SK-N-SH (cell line): ENCODE results near the gene CDH11. TPM values are rescaled to one million over a fixed set of nuclear protein-coding genes. Genes with fewer than 3 reads are reported as not detected.

ENCODE experiments used
- CTCF ChIA-PET: fragments of 300-600, 350-600 bp; formaldehyde crosslinking; extraction: SDS; loops from one replicate; lab custom pipeline; 2021; lab: Yijun Ruan, JAX
- POLR2A ChIA-PET: fragments of 350-600 bp; sonication (Branson Sonifier 250); formaldehyde crosslinking; extraction: SDS; loops from one replicate; lab custom pipeline; 2020; ENCODE audit warnings: antibody characterized with exemption, inconsistent platforms; lab: Yijun Ruan, JAX
- DNase-seq: peaks from one replicate; pipeline ENCODE4 v3.0.0; 2012
- H2AFZ ChIP-seq: fragments of 200-600 bp; sonication (generic); 2 replicates; pipeline ENCODE4 v1.8.1; 2016; ENCODE audit warnings: antibody characterized with exemption, mild to moderate bottlenecking, low read depth
- H3F3A ChIP-seq: fragments of 200-600 bp; sonication (generic); replicated peaks from 2 replicates; pipeline ENCODE3; 2016; ENCODE audit warnings: antibody characterized with exemption, mild to moderate bottlenecking; ENCODE audit not compliant: insufficient read depth
- H3K27ac ChIP-seq, 2 experiments: fragments of 200-500 bp in 1 of 2; fragments of 200-600 bp in 1 of 2; sonication (Bioruptor generic) in 1 of 2; sonication (generic), shearing (Covaris generic) in 1 of 2; 2 replicates each; pipeline versions ENCODE4 v1.5.1 to v1.6.1; 2014 to 2016; ENCODE audit warnings: low read depth in 2 of 2, inconsistent platforms in 1 of 2, low read length in 1 of 2, mild to moderate bottlenecking in 1 of 2, mixed read lengths in 1 of 2
- H3K27me3 ChIP-seq: fragments of 200-600 bp; sonication (generic), shearing (Covaris generic); 2 replicates; pipeline ENCODE4 v1.6.1; 2016; ENCODE audit warnings: mixed run types; ENCODE audit not compliant: insufficient read depth
- H3K36me3 ChIP-seq, 2 experiments: fragments of 200-500 bp in 1 of 2; fragments of 200-600 bp in 1 of 2; sonication (Bioruptor generic) in 1 of 2; sonication (generic) in 1 of 2; replicated peaks in 1 of 2; 2 replicates each; pipeline versions ENCODE3 to v1.5.1; 2014 to 2016; ENCODE audit warnings: low read length in 1 of 2, mild to moderate bottlenecking in 1 of 2; ENCODE audit not compliant: insufficient read depth in 2 of 2, control insufficient read depth in 1 of 2
- H3K4me1 ChIP-seq, 2 experiments: fragments of 200-500 bp in 1 of 2; fragments of 200-600 bp in 1 of 2; sonication (Bioruptor generic) in 1 of 2; sonication (generic), shearing (Covaris generic) in 1 of 2; 2 replicates each; pipeline versions ENCODE4 v1.5.1 to v1.6.1; 2014 to 2016; ENCODE audit warnings: low read depth in 1 of 2, low read length in 1 of 2, mixed run types in 1 of 2; ENCODE audit not compliant: insufficient read depth in 2 of 2, control insufficient read depth in 1 of 2
- H3K4me2 ChIP-seq: fragments of 200-600 bp; sonication (generic), shearing (Covaris generic); 2 replicates; pipeline ENCODE4 v1.6.1; 2017; ENCODE audit warnings: mixed run types
- H3K4me3 ChIP-seq, 2 experiments: fragments of 200-500 bp in 1 of 2; fragments of 200-600 bp in 1 of 2; sonication (Bioruptor generic) in 1 of 2; sonication (generic), shearing (Covaris generic) in 1 of 2; 2 replicates each; pipeline versions ENCODE4 v1.5.1 to v1.8.1; 2014 to 2016; ENCODE audit warnings: low read depth in 2 of 2, inconsistent platforms in 1 of 2, low read length in 1 of 2, mild to moderate bottlenecking in 1 of 2, mixed read lengths in 1 of 2, moderate library complexity in 1 of 2
- H3K79me2 ChIP-seq: fragments of 200-600 bp; sonication (generic); 2 replicates; pipeline ENCODE4 v1.8.1; 2017; ENCODE audit warnings: mild to moderate bottlenecking; ENCODE audit not compliant: insufficient read depth
- H3K9ac ChIP-seq: fragments of 200-600 bp; sonication (generic); 2 replicates; pipeline ENCODE4 v1.6.1; 2017; ENCODE audit warnings: mixed run types
- H3K9me2 ChIP-seq: fragments of 200-600 bp; sonication (generic); 2 replicates; pipeline ENCODE4 v1.6.1; 2017; ENCODE audit warnings: mixed run types
- H3K9me3 ChIP-seq: fragments of 200-600 bp; sonication (generic); 2 replicates; pipeline ENCODE4 v1.6.1; 2017; ENCODE audit warnings: mixed run types, mild to moderate bottlenecking, moderate library complexity
- H4K20me1 ChIP-seq: fragments of 200-600 bp; sonication (generic); 2 replicates; pipeline ENCODE4 v1.6.1; 2017; ENCODE audit warnings: mild to moderate bottlenecking, mixed run types; ENCODE audit not compliant: insufficient read depth
- CHD2 ChIP-seq: fragments of 150-350 bp; IDR thresholded peaks from 2 replicates; pipeline ENCODE4 v1.6.1; 2018; ENCODE audit warnings: low read length; ENCODE audit not compliant: partially characterized antibody
- FOSL2 ChIP-seq: IDR thresholded peaks from 2 replicates; pipeline ENCODE4 v1.4.0; 2012; ENCODE audit warnings: low read depth, mild to moderate bottlenecking, moderate library complexity, borderline replicate concordance
- FOXJ3 ChIP-seq: sonication (generic); formaldehyde crosslinking; IDR thresholded peaks from 2 replicates; pipeline ENCODE4 v1.5.1; 2020; ENCODE audit warnings: mild to moderate bottlenecking, missing genetic modification reagents
- FOXM1 ChIP-seq: IDR thresholded peaks from 2 replicates; pipeline ENCODE4 v1.4.0; 2012; ENCODE audit warnings: low read depth, mild to moderate bottlenecking
- GABPA ChIP-seq: IDR thresholded peaks from 2 replicates; pipeline ENCODE4 v1.4.0; 2012; ENCODE audit warnings: low read depth, mild to moderate bottlenecking
- GATA2 ChIP-seq: sonication (generic); formaldehyde crosslinking; IDR thresholded peaks from 2 replicates; pipeline ENCODE4 v1.5.0; 2020; ENCODE audit warnings: mild to moderate bottlenecking, missing genetic modification reagents
- NFIC ChIP-seq: IDR thresholded peaks from 2 replicates; pipeline ENCODE4 v1.4.0; 2012; ENCODE audit warnings: borderline replicate concordance
- NRF1 ChIP-seq: IDR thresholded peaks from 2 replicates; pipeline ENCODE4 v1.6.1; 2012; ENCODE audit warnings: low read depth, mild to moderate bottlenecking, low read length
- POLR2AphosphoS5 ChIP-seq: IDR thresholded peaks from 2 replicates; pipeline ENCODE4 v1.6.1; 2012; ENCODE audit warnings: low read depth, low read length
- RFX5 ChIP-seq: IDR thresholded peaks from 2 replicates; pipeline ENCODE4 v1.6.1; 2012; ENCODE audit warnings: mild to moderate bottlenecking, improper control_type of control experiment, low read length
- RXRA ChIP-seq: IDR thresholded peaks from 2 replicates; pipeline ENCODE4 v1.4.0; 2012; ENCODE audit warnings: low read depth, mild to moderate bottlenecking, borderline replicate concordance
- SIN3A ChIP-seq: IDR thresholded peaks from 2 replicates; pipeline ENCODE4 v1.6.1; 2012; ENCODE audit warnings: low read depth, mild to moderate bottlenecking, low read length, moderate library complexity, borderline replicate concordance
- TAF1 ChIP-seq: IDR thresholded peaks from 2 replicates; pipeline ENCODE4 v1.6.1; 2012; ENCODE audit warnings: low read depth, mild to moderate bottlenecking, low read length, moderate library complexity, borderline replicate concordance
- TCF12 ChIP-seq: IDR thresholded peaks from 2 replicates; pipeline ENCODE4 v1.4.0; 2012
- TEAD4 ChIP-seq: IDR thresholded peaks from 2 replicates; pipeline ENCODE4 v1.4.0; 2012; ENCODE audit warnings: mild to moderate bottlenecking, borderline replicate concordance; ENCODE audit not compliant: insufficient read depth
- WGBS: methylation state at CpG from one replicate; pipeline ENCODE4 v1.1.6; 2017; ENCODE audit warnings: low lambda C conversion rate; 5-methylcytosine and 5-hydroxymethylcytosine counted together
- polyA plus RNA-seq, 3 experiments: library from polyadenylated mRNA; depleted of rRNA; stranded (reverse); fragments of >200 nt; gene quantifications; 2 replicates each; pipeline ENCODE4 v1.2.3, GENCODE V29; 2012
- TF ChIP-seq, protein P1 (sequence below): fragments of 200-600 bp; sonication (generic); IDR thresholded peaks from 2 replicates; pipeline ENCODE4 v1.6.1; 2017; ENCODE audit warnings: antibody characterized with exemption, mild to moderate bottlenecking, moderate library complexity
- TF ChIP-seq, protein P2 (sequence below): IDR thresholded peaks from 2 replicates; pipeline ENCODE4; 2012
- TF ChIP-seq, protein P3 (sequence below): IDR thresholded peaks from 2 replicates; pipeline ENCODE4 v1.4.0; 2012; ENCODE audit warnings: low read depth, borderline replicate concordance

The CDH11 gene
- polyA plus RNA-seq, 1 of the 3 experiments (the other 2 are of a cell fraction): 269 TPM

DNA sequence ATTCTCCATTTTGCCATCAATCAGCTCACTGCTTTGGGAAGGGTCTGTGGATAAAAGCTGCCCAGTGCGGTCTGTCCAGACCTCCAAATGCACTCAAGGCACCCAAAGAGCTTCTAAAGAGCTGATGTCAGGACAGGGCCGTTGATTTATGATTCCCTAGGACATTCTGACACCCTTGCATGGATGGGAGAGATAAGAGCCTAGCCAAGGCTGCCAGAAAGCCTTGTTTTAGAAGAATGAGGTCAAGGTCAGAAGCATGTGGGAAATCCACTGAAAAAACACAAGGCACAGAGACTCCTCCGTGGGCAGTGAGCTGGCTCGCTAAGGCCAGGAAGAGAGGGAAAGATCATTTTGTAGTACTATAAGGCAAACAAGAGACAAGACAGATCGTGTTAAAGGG lies 214.0 kb downstream of the CDH11 start:
- ChIA-PET POLR2A (no interaction called here), CTCF (interaction anchor here (1.0 kb wide), 1 partner anchor 1743 kb away, joined by 3 read pairs; no protein-coding TSS in a partner anchor)
- Histone ChIP-seq H3F3A (no peaks in the 10 kb centered on the region), H3K9me2 (no peaks in the 10 kb centered on the region), H3K36me3 (no peaks in the 10 kb centered on the region), H2AFZ (peak overlapping the region; percentile 37; the same call in 1 of the 2 replicates), H3K4me2 (peak overlapping the region; percentile 15; the same call in 1 of the 2 replicates), H3K27ac (peak overlapping the region; percentile 3 to 22; a peak in 2 of 4 replicates), H3K79me2 (no peaks in the 10 kb centered on the region), H4K20me1 (no peaks in the 10 kb centered on the region), H3K4me1 (peaks cover 10% of the 10 kb centered on the region in 2 experiments; a peak in 2 of 4 replicates), H3K9me3 (no peaks in the 10 kb centered on the region), H3K27me3 (no peaks in the 10 kb centered on the region), H3K4me3 (no peak overlapping the region), H3K9ac (no peak overlapping the region)
- WGBS: 42% methylated on average over 4 of the region's 5 CpGs
- peak; percentile 22 for DNase-seq
- TF ChIP-seq, protein P1, sequence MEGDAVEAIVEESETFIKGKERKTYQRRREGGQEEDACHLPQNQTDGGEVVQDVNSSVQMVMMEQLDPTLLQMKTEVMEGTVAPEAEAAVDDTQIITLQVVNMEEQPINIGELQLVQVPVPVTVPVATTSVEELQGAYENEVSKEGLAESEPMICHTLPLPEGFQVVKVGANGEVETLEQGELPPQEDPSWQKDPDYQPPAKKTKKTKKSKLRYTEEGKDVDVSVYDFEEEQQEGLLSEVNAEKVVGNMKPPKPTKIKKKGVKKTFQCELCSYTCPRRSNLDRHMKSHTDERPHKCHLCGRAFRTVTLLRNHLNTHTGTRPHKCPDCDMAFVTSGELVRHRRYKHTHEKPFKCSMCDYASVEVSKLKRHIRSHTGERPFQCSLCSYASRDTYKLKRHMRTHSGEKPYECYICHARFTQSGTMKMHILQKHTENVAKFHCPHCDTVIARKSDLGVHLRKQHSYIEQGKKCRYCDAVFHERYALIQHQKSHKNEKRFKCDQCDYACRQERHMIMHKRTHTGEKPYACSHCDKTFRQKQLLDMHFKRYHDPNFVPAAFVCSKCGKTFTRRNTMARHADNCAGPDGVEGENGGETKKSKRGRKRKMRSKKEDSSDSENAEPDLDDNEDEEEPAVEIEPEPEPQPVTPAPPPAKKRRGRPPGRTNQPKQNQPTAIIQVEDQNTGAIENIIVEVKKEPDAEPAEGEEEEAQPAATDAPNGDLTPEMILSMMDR: no peak
- no peak for TF ChIP-seq RXRA
- peak; percentile 26; the same call in 1 of the 2 replicates for TF ChIP-seq TCF12
- TF ChIP-seq, protein P2, sequence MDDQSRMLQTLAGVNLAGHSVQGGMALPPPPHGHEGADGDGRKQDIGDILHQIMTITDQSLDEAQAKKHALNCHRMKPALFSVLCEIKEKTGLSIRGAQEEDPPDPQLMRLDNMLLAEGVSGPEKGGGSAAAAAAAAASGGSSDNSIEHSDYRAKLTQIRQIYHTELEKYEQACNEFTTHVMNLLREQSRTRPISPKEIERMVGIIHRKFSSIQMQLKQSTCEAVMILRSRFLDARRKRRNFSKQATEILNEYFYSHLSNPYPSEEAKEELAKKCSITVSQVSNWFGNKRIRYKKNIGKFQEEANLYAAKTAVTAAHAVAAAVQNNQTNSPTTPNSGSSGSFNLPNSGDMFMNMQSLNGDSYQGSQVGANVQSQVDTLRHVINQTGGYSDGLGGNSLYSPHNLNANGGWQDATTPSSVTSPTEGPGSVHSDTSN: peak; percentile 72
- peak; percentile 30; the same call in 1 of the 2 replicates for TF ChIP-seq GATA2
- TF ChIP-seq TEAD4: no peak

DNA sequence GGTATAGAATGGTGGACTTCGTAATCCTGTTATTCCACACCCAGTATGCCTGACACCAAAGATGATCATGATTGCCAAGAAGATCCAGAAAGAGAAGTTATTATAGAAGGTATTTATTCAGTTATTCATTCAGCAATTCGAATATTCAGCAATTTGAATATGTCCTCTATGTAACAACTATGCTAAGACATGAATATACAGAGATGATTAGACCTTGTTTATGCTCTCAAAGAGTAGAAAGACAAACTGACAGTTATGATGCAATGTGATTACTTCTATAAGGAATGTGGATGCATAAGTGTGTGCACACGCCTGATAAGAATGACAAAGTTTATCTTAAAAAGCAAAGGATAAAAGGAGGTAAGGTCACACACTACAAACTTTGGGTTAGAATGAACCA lies 218.1 kb downstream of the CDH11 start:
- Histone ChIP-seq H3K4me3 (no peak overlapping the region), H2AFZ (no peak overlapping the region), H3K9me3 (no peaks in the 10 kb centered on the region), H3K4me2 (no peak overlapping the region), H3K9ac (no peak overlapping the region), H3F3A (no peaks in the 10 kb centered on the region), H3K27ac (no peak overlapping the region), H3K36me3 (no peaks in the 10 kb centered on the region)
- CTCF ChIA-PET: interaction anchor here (0.6 kb wide), 1 partner anchor 527 kb away, joined by 3 read pairs; no protein-coding TSS in a partner anchor
- no peak for TF ChIP-seq TAF1
- no peak for TF ChIP-seq RFX5
- TF ChIP-seq, all 33 proteins: peak for 0
- Histone ChIP-seq H3K9me2 (no peaks in the 10 kb centered on the region), H4K20me1 (no peaks in the 10 kb centered on the region), H3K79me2 (no peaks in the 10 kb centered on the region), H3K4me1 (peaks cover 0 to 6% of the 10 kb centered on the region in 2 experiments; a peak in 2 of 4 replicates), H3K27me3 (no peaks in the 10 kb centered on the region)
- whole genome bisulfite sequencing: 73% methylated on average over 3 of the region's 3 CpGs
- POLR2A ChIA-PET: no interaction called here
- DNase-seq: no peak

DNA sequence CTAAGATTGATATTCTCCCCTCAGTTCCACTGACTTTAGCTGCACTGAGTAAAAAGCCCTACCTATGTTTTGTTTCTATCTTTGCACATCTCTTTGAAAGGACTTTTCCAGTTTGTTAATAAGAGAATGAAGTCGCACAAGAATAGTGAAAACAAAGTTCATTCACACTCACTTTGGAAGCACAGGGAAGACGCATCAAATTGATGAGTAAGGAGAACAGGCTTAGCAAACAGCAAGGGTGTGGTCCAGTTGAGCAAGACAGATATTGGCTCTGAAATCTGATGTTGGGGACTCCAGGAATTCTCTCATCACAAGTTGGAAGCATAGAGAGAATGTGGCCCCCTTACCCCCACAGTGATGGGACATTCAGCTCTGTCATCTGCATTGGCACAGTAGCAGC lies 221.3 kb downstream of the CDH11 start:
- Histone ChIP-seq H3K36me3 (no peaks in the 10 kb centered on the region), H3K9me2 (no peaks in the 10 kb centered on the region), H2AFZ (no peak overlapping the region), H3K4me2 (no peak overlapping the region), H3K27ac (peak overlapping the region; percentile 23 to 39; a peak in 2 of 4 replicates), H3K4me3 (no peak overlapping the region), H3K79me2 (no peaks in the 10 kb centered on the region), H3K4me1 (peaks cover 0 to 6% of the 10 kb centered on the region in 2 experiments; a peak in 2 of 4 replicates), H4K20me1 (no peaks in the 10 kb centered on the region), H3K9me3 (no peaks in the 10 kb centered on the region), H3K9ac (no peak overlapping the region), H3K27me3 (no peaks in the 10 kb centered on the region), H3F3A (no peaks in the 10 kb centered on the region)
- no peak for DNase-seq
- 65% methylated on average over 2 of the region's 2 CpGs for WGBS
- CTCF ChIA-PET: interaction anchor here (1.0 kb wide), 1 partner anchor 10 kb away, joined by 3 read pairs; no protein-coding TSS in a partner anchor
- POLR2A ChIA-PET: no interaction called here
- no peak for TF ChIP-seq NFIC
- TF ChIP-seq CHD2: no peak
- TF ChIP-seq FOSL2: no peak
- no peak for TF ChIP-seq FOXJ3 (CRISPR knock-in tag)
- no peak for TF ChIP-seq FOXM1
- no peak for TF ChIP-seq NRF1
- no peak for TF ChIP-seq GABPA
- TF ChIP-seq, protein P3, sequence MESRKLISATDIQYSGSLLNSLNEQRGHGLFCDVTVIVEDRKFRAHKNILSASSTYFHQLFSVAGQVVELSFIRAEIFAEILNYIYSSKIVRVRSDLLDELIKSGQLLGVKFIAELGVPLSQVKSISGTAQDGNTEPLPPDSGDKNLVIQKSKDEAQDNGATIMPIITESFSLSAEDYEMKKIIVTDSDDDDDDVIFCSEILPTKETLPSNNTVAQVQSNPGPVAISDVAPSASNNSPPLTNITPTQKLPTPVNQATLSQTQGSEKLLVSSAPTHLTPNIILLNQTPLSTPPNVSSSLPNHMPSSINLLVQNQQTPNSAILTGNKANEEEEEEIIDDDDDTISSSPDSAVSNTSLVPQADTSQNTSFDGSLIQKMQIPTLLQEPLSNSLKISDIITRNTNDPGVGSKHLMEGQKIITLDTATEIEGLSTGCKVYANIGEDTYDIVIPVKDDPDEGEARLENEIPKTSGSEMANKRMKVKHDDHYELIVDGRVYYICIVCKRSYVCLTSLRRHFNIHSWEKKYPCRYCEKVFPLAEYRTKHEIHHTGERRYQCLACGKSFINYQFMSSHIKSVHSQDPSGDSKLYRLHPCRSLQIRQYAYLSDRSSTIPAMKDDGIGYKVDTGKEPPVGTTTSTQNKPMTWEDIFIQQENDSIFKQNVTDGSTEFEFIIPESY: no peak
- no peak for TF ChIP-seq RXRA
- TF ChIP-seq SIN3A: no peak
- no peak for TF ChIP-seq POLR2AphosphoS5
